A673 (cell line): ENCODE measurements around the gene PIAS1.

Source experiments
- EZH2 ChIP-seq: fragments of 200-600 bp; sonication (generic); IDR thresholded peaks from 2 replicates; pipeline ENCODE4 v1.6.1; 2017; ENCODE audit warnings: borderline replicate concordance, low read depth, mild to moderate bottlenecking, mixed read lengths, antibody characterized with exemption, low read length; ENCODE audit not compliant: poor library complexity, severe bottlenecking
- TF ChIP-seq, protein P1 (sequence below): fragments of 300-800, 200-600 bp; sonication (generic); conservative IDR thresholded peaks from 2 replicates; pipeline ENCODE4 v1.5.1; 2017; ENCODE audit warnings: low read depth, mild to moderate bottlenecking, antibody characterized with exemption, low read length, moderate library complexity, mixed read lengths

DNA sequence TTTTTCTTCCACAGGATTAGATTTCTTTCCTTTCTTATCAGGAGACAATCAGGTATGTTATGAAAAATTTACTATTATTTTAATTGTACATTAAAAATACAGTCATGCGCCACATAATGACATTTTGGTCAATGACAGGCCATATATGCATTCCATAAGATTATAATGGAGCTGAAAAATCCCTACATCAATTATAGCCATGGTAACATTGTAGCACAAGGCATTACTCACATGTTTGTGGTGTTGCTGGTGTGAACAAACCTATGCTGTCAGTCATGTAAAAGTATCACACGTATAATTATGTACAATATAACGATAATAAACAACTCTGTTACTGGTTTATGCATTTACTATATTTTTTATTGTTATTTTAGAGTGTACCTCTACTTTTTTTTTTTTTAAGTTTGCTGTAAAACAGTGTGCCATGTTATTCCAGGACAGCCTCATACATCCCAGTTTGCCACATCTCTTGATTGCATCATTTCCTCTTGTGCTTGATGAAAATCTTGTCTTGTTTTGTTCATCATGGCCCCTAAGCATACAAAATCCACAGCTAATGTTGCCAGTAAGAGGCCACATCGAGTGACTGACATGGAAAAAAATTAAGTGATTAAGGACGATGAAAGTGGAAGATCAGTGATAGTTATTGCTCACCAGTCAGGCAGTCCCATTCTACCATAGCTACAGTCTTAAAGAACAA is 129.7 kb downstream of the PIAS1 start:
- TF ChIP-seq, protein P1, sequence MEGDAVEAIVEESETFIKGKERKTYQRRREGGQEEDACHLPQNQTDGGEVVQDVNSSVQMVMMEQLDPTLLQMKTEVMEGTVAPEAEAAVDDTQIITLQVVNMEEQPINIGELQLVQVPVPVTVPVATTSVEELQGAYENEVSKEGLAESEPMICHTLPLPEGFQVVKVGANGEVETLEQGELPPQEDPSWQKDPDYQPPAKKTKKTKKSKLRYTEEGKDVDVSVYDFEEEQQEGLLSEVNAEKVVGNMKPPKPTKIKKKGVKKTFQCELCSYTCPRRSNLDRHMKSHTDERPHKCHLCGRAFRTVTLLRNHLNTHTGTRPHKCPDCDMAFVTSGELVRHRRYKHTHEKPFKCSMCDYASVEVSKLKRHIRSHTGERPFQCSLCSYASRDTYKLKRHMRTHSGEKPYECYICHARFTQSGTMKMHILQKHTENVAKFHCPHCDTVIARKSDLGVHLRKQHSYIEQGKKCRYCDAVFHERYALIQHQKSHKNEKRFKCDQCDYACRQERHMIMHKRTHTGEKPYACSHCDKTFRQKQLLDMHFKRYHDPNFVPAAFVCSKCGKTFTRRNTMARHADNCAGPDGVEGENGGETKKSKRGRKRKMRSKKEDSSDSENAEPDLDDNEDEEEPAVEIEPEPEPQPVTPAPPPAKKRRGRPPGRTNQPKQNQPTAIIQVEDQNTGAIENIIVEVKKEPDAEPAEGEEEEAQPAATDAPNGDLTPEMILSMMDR, result no peak
- no peak for TF ChIP-seq EZH2
